ENCODE data around the gene SNRNP48. TPM values are rescaled to one million over a fixed set of nuclear protein-coding genes. Genes with fewer than 3 reads are reported as not detected.

The SNRNP48 gene
- polyA plus RNA-seq, 2 of the 4 experiments (the other 2 are of a cell fraction), result 13.7 to 13.9 TPM

GRCh38 chr6:7590918-7591302 is 912 bp downstream of the SNRNP48 start:
- H3K4me2 ChIP-seq, result peak overlapping the region; percentile 90
- POLR2A ChIA-PET, result no interaction called here
- CTCF ChIA-PET, result interaction anchor here (1.2 kb wide), 1 partner anchor 166 kb away, joined by 3 read pairs; no protein-coding TSS in a partner anchor

GRCh38 chr6:7591770-7592169 is 1.8 kb downstream of the SNRNP48 start:
- ATAC-seq, result no peak
- no peak for FAIRE-seq
- DNase-seq (ENCODE audit: low read depth in 1 of 2, low spot score in 1 of 2), result no peak
- Histone ChIP-seq H3K27ac (no peak overlapping the region), H3K4me1 (peaks cover 32% of the 10 kb centered on the region), H3K9me3 (no peaks in the 10 kb centered on the region), H3K4me3 (no peak overlapping the region), H3K4me2 (peak overlapping the region; percentile 90)
- ChIA-PET CTCF (interaction anchor here (1.2 kb wide), 1 partner anchor 167 kb away, joined by 3 read pairs; no protein-coding TSS in a partner anchor), POLR2A (no interaction called here)
- 96% methylated on average over 5 of the region's 5 CpGs for WGBS (ENCODE audit: missing lambda C conversion rate)
- TF ChIP-seq PBX3 (IDR thresholded peaks at IDR 0.05) (no peak), HES2 (IDR thresholded peaks at IDR 0.05) (no peak), HOXB13 (CRISPR knock-in tag; IDR thresholded peaks at IDR 0.05; ENCODE audit: low read depth) (no peak), CEBPB (IDR thresholded peaks at IDR 0.05) (no peak), MAZ (IDR thresholded peaks at IDR 0.05; ENCODE audit: borderline replicate concordance, low read depth, low read length) (no peak), CHD2 (IDR thresholded peaks at IDR 0.05; ENCODE audit: low read length, partially characterized antibody) (no peak), MAFK (IDR thresholded peaks at IDR 0.05; ENCODE audit: partially characterized antibody) (no peak), HOXB5 (CRISPR knock-in tag; IDR thresholded peaks at IDR 0.05) (no peak), E2F6 (IDR thresholded peaks at IDR 0.05; ENCODE audit: borderline replicate concordance, low read depth) (no peak), HMGXB4 (CRISPR knock-in tag; IDR thresholded peaks at IDR 0.05; ENCODE audit: borderline replicate concordance) (no peak), ZC3H11A (IDR thresholded peaks at IDR 0.05) (no peak), EHMT2 (IDR thresholded peaks at IDR 0.05; ENCODE audit: low read depth) (no peak), ZFP36 (IDR thresholded peaks at IDR 0.05; ENCODE audit: borderline replicate concordance, partially characterized antibody) (no peak)

More at GRCh38 chr6:7590918-7591302, 912 bp downstream of the SNRNP48 start:
- 31% methylated on average over 10 of the region's 10 CpGs for WGBS (ENCODE audit: missing lambda C conversion rate)
- H3K4me1 ChIP-seq, result peaks cover 32% of the 10 kb centered on the region
- DNase-seq (ENCODE audit: low read depth in 1 of 2, low spot score in 1 of 2) (no peak), FAIRE-seq (no peak), ATAC-seq (no peak)
- peak overlapping the region; percentile 78 to 96; a peak in 5 of 6 replicates for H3K27ac ChIP-seq
- peak overlapping the region; percentile 88 for H3K4me3 ChIP-seq
- TF ChIP-seq BHLHE40 (IDR thresholded peaks at IDR 0.05; ENCODE audit: low read depth, low read length) (no peak), RNF2 (IDR thresholded peaks at IDR 0.05; ENCODE audit: borderline replicate concordance, low read depth) (no peak), FOSB (CRISPR knock-in tag; IDR thresholded peaks at IDR 0.05) (no peak), EHMT2 (IDR thresholded peaks at IDR 0.05; ENCODE audit: low read depth) (no peak), PBX3 (IDR thresholded peaks at IDR 0.05) (no peak), MAX (IDR thresholded peaks at IDR 0.05) (no peak), TFCP2L1 (CRISPR knock-in tag; IDR thresholded peaks at IDR 0.05) (no peak), CBX2 (IDR thresholded peaks at IDR 0.05; ENCODE audit: borderline replicate concordance, low read depth) (no peak), FOSL2 (IDR thresholded peaks at IDR 0.05) (no peak), FOSL2 (CRISPR knock-in tag; IDR thresholded peaks at IDR 0.05) (no peak), TP53 (CRISPR knock-in tag; IDR thresholded peaks at IDR 0.05) (no peak), HES2 (IDR thresholded peaks at IDR 0.05) (no peak), HDAC2 (IDR thresholded peaks at IDR 0.05) (no peak), ZSCAN20 (CRISPR knock-in tag; IDR thresholded peaks at IDR 0.05) (no peak), HOXB13 (CRISPR knock-in tag; IDR thresholded peaks at IDR 0.05; ENCODE audit: low read depth) (no peak), CTCF (IDR thresholded peaks at IDR 0.05) (no peak), ZFP36 (IDR thresholded peaks at IDR 0.05; ENCODE audit: borderline replicate concordance, partially characterized antibody) (no peak), ESRRA (IDR thresholded peaks at IDR 0.05; ENCODE audit: borderline replicate concordance, low read length) (no peak), E2F6 (IDR thresholded peaks at IDR 0.05; ENCODE audit: borderline replicate concordance, low read depth) (no peak)
- no peaks in the 10 kb centered on the region for H3K9me3 ChIP-seq
